ENCODE data around the gene RUBCN. TPM values are rescaled to one million over a fixed set of nuclear protein-coding genes. Genes with fewer than 3 reads are reported as not detected.
A peak's percentile ranks its signal among the peaks of the same experiment; 100 is the strongest.

Gene RUBCN
- total and polyA plus RNA-seq, 2 of the 13 experiments (the other 11 are each of a cell fraction or from before 2014, with no cell fraction given): 5.2 to 8.1 TPM

GRCh38 chr3:197736491-197737318, at the start of gene RUBCN (continued):
- peak; percentile 21; the same call in 1 of the 2 replicates for TF ChIP-seq ZNF337 (CRISPR knock-in tag; IDR thresholded peaks at IDR 0.05; ENCODE audit: borderline replicate concordance, low read depth)
- no peak for TF ChIP-seq SNRNP70 (IDR thresholded peaks at IDR 0.05; ENCODE audit: low read depth, low read length)
- TF ChIP-seq, protein P1, sequence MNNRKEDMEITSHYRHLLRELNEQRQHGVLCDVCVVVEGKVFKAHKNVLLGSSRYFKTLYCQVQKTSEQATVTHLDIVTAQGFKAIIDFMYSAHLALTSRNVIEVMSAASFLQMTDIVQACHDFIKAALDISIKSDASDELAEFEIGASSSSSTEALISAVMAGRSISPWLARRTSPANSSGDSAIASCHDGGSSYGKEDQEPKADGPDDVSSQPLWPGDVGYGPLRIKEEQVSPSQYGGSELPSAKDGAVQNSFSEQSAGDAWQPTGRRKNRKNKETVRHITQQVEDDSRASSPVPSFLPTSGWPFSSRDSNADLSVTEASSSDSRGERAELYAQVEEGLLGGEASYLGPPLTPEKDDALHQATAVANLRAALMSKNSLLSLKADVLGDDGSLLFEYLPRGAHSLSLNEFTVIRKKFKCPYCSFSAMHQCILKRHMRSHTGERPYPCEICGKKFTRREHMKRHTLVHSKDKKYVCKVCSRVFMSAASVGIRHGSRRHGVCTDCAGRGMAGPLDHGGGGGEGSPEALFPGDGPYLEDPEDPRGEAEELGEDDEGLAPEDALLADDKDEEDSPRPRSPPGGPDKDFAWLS (CRISPR knock-in tag; IDR thresholded peaks at IDR 0.05; ENCODE audit: borderline replicate concordance): no peak
- TF ChIP-seq NFE2L1 (CRISPR knock-in tag; IDR thresholded peaks at IDR 0.05; ENCODE audit: borderline replicate concordance): no peak
- TF ChIP-seq DMTF1 (CRISPR knock-in tag; IDR thresholded peaks at IDR 0.05): no peak
- no peak for TF ChIP-seq ZMYM2 (CRISPR knock-in tag; IDR thresholded peaks at IDR 0.05)
- no peak for TF ChIP-seq ZNF362 (CRISPR knock-in tag; IDR thresholded peaks at IDR 0.05; ENCODE audit: borderline replicate concordance)
- TF ChIP-seq NR3C1 (CRISPR knock-in tag; IDR thresholded peaks at IDR 0.05): no peak
- no peak for TF ChIP-seq FOXJ3 (CRISPR knock-in tag; IDR thresholded peaks at IDR 0.05; ENCODE audit: borderline replicate concordance)
- peak; percentile 79 for TF ChIP-seq SP2 (CRISPR knock-in tag; IDR thresholded peaks at IDR 0.05)
- peak; percentile 83; the same call in 1 of the 2 replicates for TF ChIP-seq ARID2 (CRISPR knock-in tag; IDR thresholded peaks at IDR 0.05; ENCODE audit: borderline replicate concordance)
- TF ChIP-seq NR1H2 (CRISPR knock-in tag; IDR thresholded peaks at IDR 0.05; ENCODE audit: borderline replicate concordance, low read depth): no peak
- TF ChIP-seq ZC3H13 (CRISPR knock-in tag; IDR thresholded peaks at IDR 0.05): no peak; the same call in 1 of the 2 replicates
- no peak for TF ChIP-seq REST (IDR thresholded peaks at IDR 0.05; ENCODE audit: borderline replicate concordance in 1 of 2, low read depth in 1 of 2, low read length in 2 of 2)
- TF ChIP-seq POLR2AphosphoS2 (IDR thresholded peaks at IDR 0.05; ENCODE audit: low read depth, low read length): no peak
- TF ChIP-seq, protein P2, sequence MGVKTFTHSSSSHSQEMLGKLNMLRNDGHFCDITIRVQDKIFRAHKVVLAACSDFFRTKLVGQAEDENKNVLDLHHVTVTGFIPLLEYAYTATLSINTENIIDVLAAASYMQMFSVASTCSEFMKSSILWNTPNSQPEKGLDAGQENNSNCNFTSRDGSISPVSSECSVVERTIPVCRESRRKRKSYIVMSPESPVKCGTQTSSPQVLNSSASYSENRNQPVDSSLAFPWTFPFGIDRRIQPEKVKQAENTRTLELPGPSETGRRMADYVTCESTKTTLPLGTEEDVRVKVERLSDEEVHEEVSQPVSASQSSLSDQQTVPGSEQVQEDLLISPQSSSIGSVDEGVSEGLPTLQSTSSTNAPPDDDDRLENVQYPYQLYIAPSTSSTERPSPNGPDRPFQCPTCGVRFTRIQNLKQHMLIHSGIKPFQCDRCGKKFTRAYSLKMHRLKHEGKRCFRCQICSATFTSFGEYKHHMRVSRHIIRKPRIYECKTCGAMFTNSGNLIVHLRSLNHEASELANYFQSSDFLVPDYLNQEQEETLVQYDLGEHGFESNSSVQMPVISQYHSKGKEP (CRISPR knock-in tag; IDR thresholded peaks at IDR 0.05): no peak
- TF ChIP-seq KLF16 (CRISPR knock-in tag; IDR thresholded peaks at IDR 0.05): peak in 1 of 2 experiments; percentile 56; a peak in 1 of 4 replicates
